PC-9 (cell line): ENCODE measurements around the gene ARPC1B. TPM values are rescaled to one million over a fixed set of nuclear protein-coding genes. Genes with fewer than 3 reads are reported as not detected.
A peak's percentile ranks its signal among the peaks of the same experiment; 100 is the strongest.

Source experiments
- BruUV-seq: library from RNA; stranded (reverse); fragments of 400-500 nt; replicated peaks from 2 replicates; lab custom pipeline; 2021; lab: Mats Ljungman, UMichigan
- CTCF ChIA-PET: fragments of 300-600 bp; sonication (Branson Sonifier 250); formaldehyde crosslinking; loops from one replicate; lab custom pipeline; 2022; ENCODE audit warnings: antibody characterized with exemption; lab: Charles Lee
- POLR2A ChIA-PET: fragments of 300-600 bp; sonication (Branson Sonifier 250); formaldehyde crosslinking; loops from one replicate; lab custom pipeline; 2022; ENCODE audit warnings: antibody characterized with exemption; ENCODE audit not compliant: unreplicated experiment; lab: Charles Lee
- DNase-seq, 2 experiments: peaks; one replicate each; pipeline versions ENCODE4 v3.0.0 to v3.0.0-alpha.2; 2015 to 2022; ENCODE audit warnings: mixed read lengths in 1 of 2
- H2AFZ ChIP-seq: fragments of 200-600 bp; sonication (generic); 2 replicates; pipeline ENCODE4 v1.8.1; 2017; ENCODE audit warnings: antibody characterized with exemption
- H3F3A ChIP-seq: fragments of 200-600 bp; sonication (generic); 2 replicates; pipeline ENCODE4 v1.8.1; 2017; ENCODE audit warnings: antibody characterized with exemption, mild to moderate bottlenecking, low read depth; ENCODE audit not compliant: insufficient read depth
- H3K27ac ChIP-seq: fragments of 200-600 bp; sonication (generic); 2 replicates; pipeline ENCODE4 v1.6.1; 2016; ENCODE audit warnings: mixed run types
- H3K27me3 ChIP-seq: fragments of 200-600 bp; sonication (generic); 2 replicates; pipeline ENCODE4 v1.6.1; 2016; ENCODE audit warnings: low read depth, mixed run types; ENCODE audit not compliant: insufficient read depth
- H3K36me3 ChIP-seq: fragments of 200-600 bp; sonication (generic); 2 replicates; pipeline ENCODE4 v1.6.1; 2016; ENCODE audit warnings: low read depth, mixed run types
- H3K4me1 ChIP-seq: fragments of 200-600 bp; sonication (generic); replicated peaks from 2 replicates; pipeline ENCODE4 v1.6.1; 2016; ENCODE audit warnings: mixed run types; ENCODE audit not compliant: insufficient read depth
- H3K4me2 ChIP-seq: fragments of 200-600 bp; sonication (generic); 2 replicates; pipeline ENCODE4 v1.6.1; 2017; ENCODE audit warnings: mixed run types
- H3K4me3 ChIP-seq: fragments of 200-600 bp; sonication (generic); 2 replicates; pipeline ENCODE4 v1.6.1; 2016; ENCODE audit warnings: mixed run types
- H3K79me2 ChIP-seq: fragments of 200-600 bp; sonication (generic); 2 replicates; pipeline ENCODE4 v1.6.1; 2017; ENCODE audit warnings: low read depth, mixed run types
- H3K9me2 ChIP-seq: fragments of 200-600 bp; sonication (generic); 2 replicates; pipeline ENCODE4 v1.8.1; 2017; ENCODE audit warnings: mild to moderate bottlenecking; ENCODE audit not compliant: insufficient read depth
- H3K9me3 ChIP-seq: fragments of 200-600 bp; sonication (generic); 2 replicates; pipeline ENCODE4 v1.8.1; 2016; ENCODE audit warnings: low read depth; ENCODE audit not compliant: insufficient read depth
- H4K20me1 ChIP-seq: fragments of 200-600 bp; sonication (generic); 2 replicates; pipeline ENCODE4 v1.8.1; 2017; ENCODE audit not compliant: insufficient read depth
- CTCF ChIP-seq: fragments of 200-600 bp; sonication (generic); conservative IDR thresholded peaks from 2 replicates; pipeline ENCODE4 v1.6.1; 2017; ENCODE audit warnings: mixed run types, antibody characterized with exemption, mild to moderate bottlenecking, moderate library complexity
- EZH2 ChIP-seq: fragments of 200-600 bp; sonication (generic); IDR thresholded peaks from 2 replicates; pipeline ENCODE4 v1.8.0; 2017; ENCODE audit warnings: antibody characterized with exemption, low read depth
- intact Hi-C: fragments of 100-400 bp; cut with micrococcal nuclease; formaldehyde crosslinking; loops from one replicate; pipeline ENCODE4 v1.10.0; 2022; ENCODE audit not compliant: unreplicated experiment
- total RNA-seq: library from RNA; stranded (reverse); gene quantifications from 2 replicates; pipeline ENCODE4 v1.2.3, GENCODE V29; 2021

Gene ARPC1B
- total RNA-seq, 1 experiment from 2014 or later: 276 TPM

GRCh38 chr7:99406557-99406956, 32.0 kb downstream of the ARPC1B start:
- Histone ChIP-seq H3K9me3 (no peaks in the 10 kb centered on the region), H3K4me2 (peak overlapping the region; percentile 98), H3K79me2 (peaks cover 75% of the 10 kb centered on the region), H3K9me2 (no peaks in the 10 kb centered on the region), H3F3A (peaks cover 19% of the 10 kb centered on the region), H4K20me1 (peaks cover 57% of the 10 kb centered on the region), H3K4me1 (peaks cover 25% of the 10 kb centered on the region), H3K27me3 (no peaks in the 10 kb centered on the region), H3K36me3 (peaks cover 24% of the 10 kb centered on the region), H3K27ac (no peak overlapping the region), H2AFZ (no peak overlapping the region), H3K4me3 (peak overlapping the region; percentile 99)
- no peak for TF ChIP-seq EZH2
- no peak for TF ChIP-seq CTCF
- intact Hi-C loops: no loop called here
- BruUV-seq: no TSS peak
- ChIA-PET POLR2A (no interaction called here), CTCF (no interaction called here)
- DNase-seq: no peak

GRCh38 chr7:99407872-99408378, 33.4 kb downstream of the ARPC1B start:
- TSS peak; percentile 50 for BruUV-seq
- Histone ChIP-seq H3K36me3 (peaks cover 34% of the 10 kb centered on the region), H3K27me3 (no peaks in the 10 kb centered on the region), H3K9me3 (no peaks in the 10 kb centered on the region), H3K4me1 (peaks cover 25% of the 10 kb centered on the region), H3F3A (peaks cover 24% of the 10 kb centered on the region), H4K20me1 (peaks cover 52% of the 10 kb centered on the region), H3K4me2 (peak overlapping the region; percentile 98), H2AFZ (peak overlapping the region; percentile 89), H3K9me2 (no peaks in the 10 kb centered on the region), H3K27ac (peak overlapping the region; percentile 97), H3K79me2 (peaks cover 84% of the 10 kb centered on the region), H3K4me3 (peak overlapping the region; percentile 99)
- ChIA-PET POLR2A (interaction anchor here (0.6 kb wide), 1 partner anchor 29 kb away, joined by 3 read pairs; no protein-coding TSS in a partner anchor), CTCF (interaction anchor here (0.5 kb wide), 1 partner anchor 66 kb away, joined by 6 read pairs; no protein-coding TSS in a partner anchor)
- TF ChIP-seq EZH2 (no peak), CTCF (no peak)
- DNase-seq: peak; percentile 38 to 43
- intact Hi-C loops: loop anchor here (1.0 to 2.0 kb wide), 4 partner anchors 31 to 64 kb away; partner anchors contain the start of genes ARPC1B, CPSF4, PTCD1 and ZNF789

GRCh38 chr7:99408379-99409191, 34.1 kb downstream of the ARPC1B start, which contains the start of the genes BUD31 and PDAP1:
Gene BUD31, plus strand, starts transcription at chr7:99408969. Its CDS starts 2,124 bp downstream, at chr7:99411093.
Gene PDAP1, minus strand, starts transcription at chr7:99408597. Its CDS starts 49 bp downstream, at chr7:99408548.
- CTCF ChIA-PET: interaction anchor here (0.6 kb wide), 1 partner anchor 1061 kb away, joined by 4 read pairs; no protein-coding TSS in a partner anchor
- no peak for TF ChIP-seq CTCF
- TF ChIP-seq EZH2: no peak
- POLR2A ChIA-PET: interaction anchor here (0.5 to 0.9 kb wide), 12 partner anchors 14 to 1009 kb away, joined by 3 to 24 read pairs (median 6); partner anchors contain the start of gene ZSCAN25
- Histone ChIP-seq H3K9me2 (no peaks in the 10 kb centered on the region), H3K79me2 (peaks cover 84% of the 10 kb centered on the region), H3K36me3 (peaks cover 32% of the 10 kb centered on the region), H3K27ac (peak within 1 kb of the TSS; percentile 97), H3K9me3 (no peaks in the 10 kb centered on the region), H3K4me1 (peaks cover 25% of the 10 kb centered on the region), H2AFZ (peak within 1 kb of the TSS; percentile 89), H3K27me3 (no peaks in the 10 kb centered on the region), H3F3A (peaks cover 28% of the 10 kb centered on the region), H4K20me1 (peaks cover 51% of the 10 kb centered on the region), H3K4me2 (peak within 1 kb of the TSS; percentile 98), H3K4me3 (peak within 1 kb of the TSS; percentile 99)
- no TSS peak for BruUV-seq
- peak; percentile 85 to 95 for DNase-seq
- intact Hi-C loops: loop anchor here (1.0 to 2.0 kb wide), 4 partner anchors 30 to 64 kb away; partner anchors contain the start of genes ARPC1B, CPSF4, PTCD1 and ZNF789
